ENCODE results near the gene ZNF474. TPM values are rescaled to one million over a fixed set of nuclear protein-coding genes. Genes with fewer than 3 reads are reported as not detected.

ZNF474 gene
- total RNA-seq, 1 donor from 2014 or later: 0.43 TPM

GRCh38 chr5:122184676-122185255 lies 55.4 kb downstream of the ZNF474 start:
- no peak overlapping the region for H3K27ac Mint-ChIP-seq
- H3K9me3 Mint-ChIP-seq (ENCODE audit: low read depth): peaks cover 3% of the 10 kb centered on the region
- no peak for DNase-seq (ENCODE audit: low spot score, unreplicated experiment)
- no peak for TF ChIP-seq CTCF (IDR thresholded peaks at IDR 0.05; ENCODE audit: unreplicated experiment)
- no peaks in the 10 kb centered on the region for H3K4me1 Mint-ChIP-seq (ENCODE audit: low read depth)
- peaks cover 7% of the 10 kb centered on the region for H3K27me3 Mint-ChIP-seq
- H3K36me3 Mint-ChIP-seq (ENCODE audit: insufficient read depth): no peaks in the 10 kb centered on the region
- H3K4me3 Mint-ChIP-seq (ENCODE audit: low read depth): no peak overlapping the region

- Mint-ChIP-seq H3K9me3 (ENCODE audit: low read depth) (peaks cover 3% of the 10 kb centered on the region), H3K4me1 (ENCODE audit: low read depth) (no peaks in the 10 kb centered on the region), H3K36me3 (ENCODE audit: insufficient read depth) (no peaks in the 10 kb centered on the region), H3K27me3 (peaks cover 10% of the 10 kb centered on the region), H3K4me3 (ENCODE audit: low read depth) (no peak overlapping the region), H3K27ac (no peak overlapping the region)
- TF ChIP-seq CTCF (IDR thresholded peaks at IDR 0.05; ENCODE audit: unreplicated experiment): no peak
- no peak for DNase-seq (ENCODE audit: low spot score, unreplicated experiment)
Observed at GRCh38 chr5:122187426-122187825, 58.1 kb downstream of the ZNF474 start.

- H3K27me3 Mint-ChIP-seq: peaks cover 20% of the 10 kb centered on the region
- peaks cover 3% of the 10 kb centered on the region for H3K9me3 Mint-ChIP-seq (ENCODE audit: low read depth)
- no peak for TF ChIP-seq CTCF (IDR thresholded peaks at IDR 0.05; ENCODE audit: unreplicated experiment)
- no peak overlapping the region for H3K4me3 Mint-ChIP-seq (ENCODE audit: low read depth)
- H3K36me3 Mint-ChIP-seq (ENCODE audit: insufficient read depth): no peaks in the 10 kb centered on the region
- DNase-seq (ENCODE audit: low spot score, unreplicated experiment): no peak
- no peaks in the 10 kb centered on the region for H3K4me1 Mint-ChIP-seq (ENCODE audit: low read depth)
- no peak overlapping the region for H3K27ac Mint-ChIP-seq
Observed at GRCh38 chr5:122190156-122190555, 60.8 kb downstream of the ZNF474 start.

GRCh38 chr5:122192497-122193496 lies 63.5 kb downstream of the ZNF474 start:
- H3K4me1 Mint-ChIP-seq (ENCODE audit: low read depth): no peaks in the 10 kb centered on the region
- no peaks in the 10 kb centered on the region for H3K36me3 Mint-ChIP-seq (ENCODE audit: insufficient read depth)
- no peaks in the 10 kb centered on the region for H3K9me3 Mint-ChIP-seq (ENCODE audit: low read depth)
- peak; percentile 76 for TF ChIP-seq CTCF (IDR thresholded peaks at IDR 0.05; ENCODE audit: unreplicated experiment)
- DNase-seq (ENCODE audit: low spot score, unreplicated experiment): peak; percentile 24
- H3K27me3 Mint-ChIP-seq: peaks cover 26% of the 10 kb centered on the region
- no peak overlapping the region for H3K4me3 Mint-ChIP-seq (ENCODE audit: low read depth)
- H3K27ac Mint-ChIP-seq: no peak overlapping the region

GRCh38 chr5:122195802-122196394 lies 66.6 kb downstream of the ZNF474 start:
- peaks cover 33% of the 10 kb centered on the region for H3K27me3 Mint-ChIP-seq
- TF ChIP-seq CTCF (IDR thresholded peaks at IDR 0.05; ENCODE audit: unreplicated experiment): peak; percentile 72
- DNase-seq (ENCODE audit: low spot score, unreplicated experiment): no peak
- H3K4me1 Mint-ChIP-seq (ENCODE audit: low read depth): peaks cover 9% of the 10 kb centered on the region
- H3K9me3 Mint-ChIP-seq (ENCODE audit: low read depth): no peaks in the 10 kb centered on the region
- no peak overlapping the region for H3K27ac Mint-ChIP-seq
- H3K4me3 Mint-ChIP-seq (ENCODE audit: low read depth): no peak overlapping the region
- H3K36me3 Mint-ChIP-seq (ENCODE audit: insufficient read depth): no peaks in the 10 kb centered on the region
